Heart left ventricle (tissue), 13 donors: ENCODE data around the gene C1orf21.

Source experiments
- CTCF ChIP-seq, 12 donors: fragments of 200-600 bp; sonication (generic) in 4 of 12; IDR thresholded peaks; one replicate each; pipeline versions ENCODE4 v1.5.0 to v1.8.0; 2018 to 2022; ENCODE audit warnings: antibody characterized with exemption in 12 of 12, mild to moderate bottlenecking in 5 of 12
- POLR2A ChIP-seq, 2 donors: fragments of 450-650 bp; IDR thresholded peaks; one replicate each; pipeline ENCODE4 v1.6.1; 2017; ENCODE audit warnings: antibody characterized with exemption in 2 of 2, mild to moderate bottlenecking in 2 of 2, moderate library complexity in 2 of 2
- donor health status: ischemic (EF 13 %, LVEDD 7.1; RV severe dilation, severe dysfunction).
- donor health status: DM: no; HTN: yes; CAD: no.
- donor health status: DM: no; HTN: no; CAD: no.
- donor health status: ischemic (EF 25% LVEDD 6.9; RV normal size, moderate dysfunction).
- donor health status: ischemic (EF 25% LVEDD 5.7; RV mildly dilated, moderate dysfunction).
- donor health status: ischemic (EF 35%, LVEDD 5.7; RV mildly dilated, moderate dysfunction).
- donor health status: nonischemic (EF 11% LVEDD 7.7; RV severe dilation, severe dysfunction).
- donor health status: DM: yes; HTN: yes; CAD: no.
- donor health status: PGD.
- donor health status: ischemic (EF 29% LVEDD 5.4; RV normal size, mild dysfunction).
- donor health status: nonischemic (EF 23%, LVEDD 6.1; RV moderate dilation, normal function).

GRCh38 chr1:184648160-184648855 is 261.5 kb downstream of the C1orf21 start:
- TF ChIP-seq CTCF (IDR thresholded peaks at IDR 0.05): no peak
- TF ChIP-seq POLR2A (IDR thresholded peaks at IDR 0.05): no peak
